GM12872 (cell line): ENCODE measurements around the gene RPL10A.

Source experiments
- CTCF ChIP-seq: IDR thresholded peaks from 3 replicates; pipeline ENCODE4 v1.5.1; 2011; ENCODE audit warnings: low read depth, mild to moderate bottlenecking, low read length, moderate library complexity; ENCODE audit not compliant: insufficient read depth

Gene RPL10A

GRCh38 chr6:35474131-35474941 is 6.1 kb downstream of the RPL10A start:
- TF ChIP-seq CTCF = no peak

GRCh38 chr6:35474942-35475570 is 6.9 kb downstream of the RPL10A start:
- TF ChIP-seq CTCF = no peak

- no peak for TF ChIP-seq CTCF
These were observed 7.4 kb downstream of the RPL10A start for GRCh38 chr6:35475573-35475972.

GRCh38 chr6:35476004-35476403 is 7.8 kb downstream of the RPL10A start:
- TF ChIP-seq CTCF = no peak

- no peak for TF ChIP-seq CTCF
These were observed 8.8 kb downstream of the RPL10A start for GRCh38 chr6:35477028-35477427.

GRCh38 chr6:35477551-35478179 is 9.5 kb downstream of the RPL10A start:
- no peak for TF ChIP-seq CTCF

- no peak for TF ChIP-seq CTCF
These were observed 10.1 kb downstream of the RPL10A start for GRCh38 chr6:35478259-35478658.
